ENCODE data around the gene XNDC1N. TPM values are rescaled to one million over a fixed set of nuclear protein-coding genes. Genes with fewer than 3 reads are reported as not detected.

The XNDC1N gene
- total RNA-seq (2022; extraction: Qiagen RNA extraction; ENCODE audit: low read depth): 2.9 to 5.7 TPM (median 3.4 TPM) in 5 replicates

GRCh38 chr11:71927820-71928736, at the start of gene XNDC1N:
Gene XNDC1N (minus strand): TSS chr11:71928594. CDS start chr11:71923353, 5,241 bp downstream.

GRCh38 chr11:71928737-71929443, 496 bp upstream of the XNDC1N start, which contains the start of gene RNF121:
Gene RNF121 (plus strand): TSS chr11:71929046. CDS start chr11:71929062, 16 bp downstream.

Other genes with a start within 250 kb of the XNDC1N start
- not detected in 5 replicates for gene DEFB108B, start 95.4 kb downstream of the XNDC1N start, total RNA-seq (2022; extraction: Qiagen RNA extraction; ENCODE audit: low read depth)
- not detected in 5 replicates for gene DEFB131B, start 50.1 kb downstream of the XNDC1N start, total RNA-seq (2022; extraction: Qiagen RNA extraction; ENCODE audit: low read depth)
- 40.5 to 55.3 TPM (median 51.0 TPM) in 5 replicates for gene RNF121, start 452 bp upstream of the XNDC1N start, total RNA-seq (2022; extraction: Qiagen RNA extraction; ENCODE audit: low read depth)
- 3.0 to 4.5 TPM (median 3.9 TPM) in 5 replicates for gene IL18BP, start 70.3 kb upstream of the XNDC1N start, total RNA-seq (2022; extraction: Qiagen RNA extraction; ENCODE audit: low read depth)
- 44.8 to 77.9 TPM (median 68.5 TPM) in 5 replicates for gene NUMA1, start 151.9 kb upstream of the XNDC1N start, total RNA-seq (2022; extraction: Qiagen RNA extraction; ENCODE audit: low read depth)
- 5.2 to 11.6 TPM (median 7.8 TPM) in 5 replicates for gene LRRC51, start 152.3 kb upstream of the XNDC1N start, total RNA-seq (2022; extraction: Qiagen RNA extraction; ENCODE audit: low read depth)
- 117 to 162 TPM (median 141 TPM) in 5 replicates for gene LAMTOR1, start 174.7 kb upstream of the XNDC1N start, total RNA-seq (2022; extraction: Qiagen RNA extraction; ENCODE audit: low read depth)
- gene TOMT, start 177.3 kb upstream of the XNDC1N start, total RNA-seq (2022; extraction: Qiagen RNA extraction; ENCODE audit: low read depth): not detected in 5 replicates
- 85.1 to 94.2 TPM (median 88.9 TPM) in 5 replicates for gene ANAPC15, start 184.1 kb upstream of the XNDC1N start, total RNA-seq (2022; extraction: Qiagen RNA extraction; ENCODE audit: low read depth)
- gene FOLR3, start 207.1 kb upstream of the XNDC1N start, total RNA-seq (2022; extraction: Qiagen RNA extraction; ENCODE audit: low read depth): 0.45 TPM in 1 of 5 replicates, not detected in the others

Measured in A549 treated with ZK216348 at 1 μM for 4 hours (cell line).